AG10803 (cell line): ENCODE data around the gene POLE.

Experiments used
- DNase-seq: peaks from one replicate; pipeline ENCODE4 v3.0.0; 2010; ENCODE audit warnings: low read depth
- H3K4me3 ChIP-seq: 2 replicates; pipeline ENCODE4 v1.5.1; 2011; ENCODE audit warnings: mild to moderate bottlenecking, low read length, control low read depth
- CTCF ChIP-seq: conservative IDR thresholded peaks from 2 replicates; pipeline ENCODE4 v1.5.1; 2011; ENCODE audit warnings: mild to moderate bottlenecking, low read length, control low read depth, inconsistent platforms

Gene POLE

GRCh38 chr12:132651444-132652100 is 35.6 kb downstream of the POLE start:
- no peak for TF ChIP-seq CTCF
- no peak overlapping the region for H3K4me3 ChIP-seq
- no peak for DNase-seq

- H3K4me3 ChIP-seq = no peak overlapping the region
- no peak for TF ChIP-seq CTCF
- DNase-seq = no peak
Observed at GRCh38 chr12:132649226-132649945, 37.8 kb downstream of the POLE start.

GRCh38 chr12:132648616-132649225 is 38.4 kb downstream of the POLE start:
- DNase-seq = no peak
- no peak overlapping the region for H3K4me3 ChIP-seq
- no peak for TF ChIP-seq CTCF

DNA sequence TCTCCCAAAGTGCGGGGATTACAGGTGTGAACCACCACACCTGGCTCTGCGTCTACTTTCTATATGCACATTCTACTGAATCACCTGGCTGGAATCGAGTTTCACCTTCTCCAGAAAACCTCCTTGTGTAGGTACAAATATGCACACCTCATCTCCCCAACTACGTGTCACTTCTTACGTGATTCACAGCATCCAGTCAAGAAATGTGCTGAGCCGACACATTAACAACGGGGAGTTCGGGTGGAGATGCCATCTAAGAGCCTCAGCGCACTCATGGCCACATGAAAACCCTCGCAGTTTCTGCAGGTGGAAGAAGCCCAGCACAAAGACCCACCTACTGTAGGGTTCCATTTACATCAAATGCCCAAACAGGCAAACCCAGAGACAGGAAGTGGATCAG is 39.3 kb downstream of the POLE start:
- H3K4me3 ChIP-seq = no peak overlapping the region
- no peak for TF ChIP-seq CTCF
- no peak for DNase-seq

DNA sequence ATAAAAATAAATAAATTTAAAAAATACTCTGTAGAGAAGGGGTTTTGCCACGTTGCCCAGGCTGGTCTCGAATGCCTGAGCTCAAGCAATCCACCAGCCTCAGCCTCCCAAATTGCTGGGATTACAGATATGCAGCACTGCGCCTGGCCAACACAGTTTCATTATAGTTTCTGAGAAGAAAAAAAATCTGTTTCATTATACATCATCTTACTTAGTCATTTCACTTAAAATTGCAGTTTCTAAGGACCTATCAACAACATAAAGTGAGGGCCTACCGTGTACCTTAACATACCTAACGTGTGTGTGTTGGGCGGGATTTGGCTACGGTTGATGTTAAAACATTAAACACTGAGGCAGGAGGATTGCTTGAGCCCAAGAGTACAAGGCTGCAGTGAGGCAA is 40.3 kb downstream of the POLE start:
- DNase-seq = no peak
- no peak for TF ChIP-seq CTCF
- no peak overlapping the region for H3K4me3 ChIP-seq

GRCh38 chr12:132642846-132643835 is 44.0 kb downstream of the POLE start:
- no peak for DNase-seq
- TF ChIP-seq CTCF = no peak
- no peak overlapping the region for H3K4me3 ChIP-seq
